ENCODE data around the gene TIPARP. TPM values are rescaled to one million over a fixed set of nuclear protein-coding genes. Genes with fewer than 3 reads are reported as not detected.

Gene TIPARP
- total and polyA plus RNA-seq, 2 of the 8 experiments (the other 6 are each of a cell fraction or from before 2014, with no cell fraction given), result 1.6 to 5.8 TPM

- WGBS, 2 experiments (ENCODE audit: extremely low coverage in 1 of 2, insufficient coverage in 1 of 2, insufficient read length in 1 of 2, insufficient replicate concordance in 2 of 2, low coverage in 1 of 2, low lambda C conversion rate in 2 of 2, missing lambda C conversion rate in 1 of 2), result 89% methylated on average over 2 of the region's 2 CpGs; no CpG with 5 or more reads in 1 of the 2 experiments
- Histone ChIP-seq H3K18ac (ENCODE audit: extremely low read depth, low read length) (no peak overlapping the region), H2BK15ac (ENCODE audit: low read length) (no peak overlapping the region), H3K4me2 (ENCODE audit: insufficient read depth in 1 of 2, low read depth in 2 of 2, low read length in 2 of 2) (no peak overlapping the region), H2AFZ (ENCODE audit: low read length) (no peak overlapping the region), H3K9me3 (ENCODE audit: insufficient read depth in 2 of 2, low read depth in 1 of 2, low read length in 1 of 2) (no peaks in the 10 kb centered on the region), H3K14ac (ENCODE audit: insufficient read length) (no peak overlapping the region), H4K5ac (ENCODE audit: insufficient read length, low read depth, low read length) (no peak overlapping the region), H4K91ac (replicated peaks; ENCODE audit: insufficient read length, low read length) (no peak overlapping the region), H3K4me3 (ENCODE audit: extremely low read depth in 1 of 4, insufficient read depth in 2 of 4, low read depth in 3 of 4, low read length in 4 of 4) (no peak overlapping the region), H3K9ac (replicated peaks in 1 of 4; ENCODE audit: extremely low read depth in 1 of 4, low read depth in 3 of 4, low read length in 3 of 4) (no peak overlapping the region), H4K8ac (ENCODE audit: extremely low read depth, insufficient read depth, low read length) (no peak overlapping the region), H2BK20ac (ENCODE audit: low read length) (no peak overlapping the region), H3K4ac (replicated peaks; ENCODE audit: insufficient read length, low read depth, low read length) (no peak overlapping the region), H2BK5ac (ENCODE audit: low read depth, low read length) (no peak overlapping the region), H3K27ac (ENCODE audit: low read depth, low read length) (no peak overlapping the region), H3K23me2 (ENCODE audit: low read depth, low read length) (no peaks in the 10 kb centered on the region), H2BK120ac (replicated peaks; ENCODE audit: low read depth, low read length) (no peak overlapping the region), H3K79me2 (ENCODE audit: control insufficient read depth in 1 of 2, insufficient read depth in 2 of 2, low read length in 2 of 2) (no peaks in the 10 kb centered on the region), H4K20me1 (replicated peaks in 1 of 2; ENCODE audit: control insufficient read depth in 1 of 2, insufficient read depth in 2 of 2, low read length in 2 of 2) (no peaks in the 10 kb centered on the region), H2AK5ac (ENCODE audit: low read depth, low read length) (no peak overlapping the region), H3K79me1 (ENCODE audit: low read depth, low read length) (no peaks in the 10 kb centered on the region), H3K27me3 (replicated peaks in 1 of 4; ENCODE audit: control insufficient read depth in 3 of 4, extremely low read depth in 1 of 4, insufficient read depth in 3 of 4, low read length in 3 of 4) (no peaks in the 10 kb centered on the region), H3K36me3 (ENCODE audit: control insufficient read depth in 2 of 4, insufficient read depth in 4 of 4, low read length in 3 of 4) (no peaks in the 10 kb centered on the region), H3K23ac (ENCODE audit: insufficient read length) (no peak overlapping the region), H3K4me1 (replicated peaks in 1 of 4; ENCODE audit: control insufficient read depth in 3 of 4, insufficient read depth in 4 of 4, low read length in 3 of 4) (peaks cover 0 to 9% (median 0%) of the 10 kb centered on the region in 4 experiments; a peak in 2 of 7 replicates), H2BK12ac (ENCODE audit: low read depth, low read length) (no peak overlapping the region), H3K56ac (replicated peaks; ENCODE audit: insufficient read length, low read depth, low read length) (no peak overlapping the region)
- TF ChIP-seq POLR2A (IDR thresholded peaks at IDR 0.05; ENCODE audit: control extremely low read depth in 1 of 2, low read depth in 2 of 2, low read length in 2 of 2) (no peak), CREB1 (IDR thresholded peaks at IDR 0.05) (no peak), CHD1 (IDR thresholded peaks at IDR 0.05; ENCODE audit: low read depth, low read length) (no peak), KDM4A (IDR thresholded peaks at IDR 0.05; ENCODE audit: low read depth, low read length, severe bottlenecking) (no peak), SIX5 (IDR thresholded peaks at IDR 0.05; ENCODE audit: low read depth, low read length) (no peak), FOSL1 (IDR thresholded peaks at IDR 0.05; ENCODE audit: insufficient read depth, low read depth, low read length) (no peak)
- ChIA-PET POLR2A (ENCODE audit: partially characterized antibody) (interaction anchor here (1.1 kb wide), 1 partner anchor 28 kb away, joined by 3 read pairs; no protein-coding TSS in a partner anchor), CTCF (ENCODE audit: partially characterized antibody) (interaction anchor here (0.5 to 1.9 kb wide), 7 partner anchors 13 to 479 kb away, joined by 3 to 4 read pairs (median 3); no protein-coding TSS in a partner anchor)
- FAIRE-seq (no peak), DNase-seq (ENCODE audit: low read depth in 1 of 2, low spot score in 2 of 2) (no peak)
Observed at GRCh38 chr3:156723182-156723619, 48.8 kb downstream of the TIPARP start.
